ENCODE results near the gene ADCY5.

The ADCY5 gene

GRCh38 chr3:123392368-123392767 is 56.5 kb downstream of the ADCY5 start:
- no peak overlapping the region for H3K27ac ChIP-seq (ENCODE audit: extremely low read depth, low read depth, low read length)
- H3K4me3 ChIP-seq (ENCODE audit: low read depth, low read length): no peak overlapping the region
- H3K36me3 ChIP-seq (ENCODE audit: control insufficient read depth in 2 of 2, insufficient read depth in 1 of 2, low read length in 2 of 2): no peaks in the 10 kb centered on the region
- TF ChIP-seq PRDM1 (tag by site-specific recombination; IDR thresholded peaks at IDR 0.05): peak; percentile 70; the same call in 1 of the 2 replicates
- no peak for TF ChIP-seq ZNF558 (tag by site-specific recombination; IDR thresholded peaks at IDR 0.05)
- no peaks in the 10 kb centered on the region for H3K4me1 ChIP-seq (ENCODE audit: control insufficient read depth, insufficient read depth, low read length)
- no peaks in the 10 kb centered on the region for H3K9me3 ChIP-seq (ENCODE audit: control insufficient read depth, insufficient read depth, low read depth, low read length)
- ChIA-PET CTCF (no interaction called here), POLR2A (no interaction called here)

GRCh38 chr3:123390865-123391600 is 57.9 kb downstream of the ADCY5 start:
- H3K9me3 ChIP-seq (ENCODE audit: control insufficient read depth, insufficient read depth, low read depth, low read length): no peaks in the 10 kb centered on the region
- H3K4me1 ChIP-seq (ENCODE audit: control insufficient read depth, insufficient read depth, low read length): no peaks in the 10 kb centered on the region
- TF ChIP-seq SP3 (tag by site-specific recombination; IDR thresholded peaks at IDR 0.05) (no peak), ZIC2 (tag by site-specific recombination; IDR thresholded peaks at IDR 0.05) (peak; percentile 72), ZBTB6 (tag by site-specific recombination; IDR thresholded peaks at IDR 0.05) (no peak), ZNF423 (tag by site-specific recombination; IDR thresholded peaks at IDR 0.05) (no peak), IKZF3 (tag by site-specific recombination; IDR thresholded peaks at IDR 0.05) (no peak), SP2 (tag by site-specific recombination; IDR thresholded peaks at IDR 0.05) (no peak), ZNF692 (tag by site-specific recombination; IDR thresholded peaks at IDR 0.05) (no peak)
- ChIA-PET CTCF (interaction anchor here (1.8 kb wide), 1 partner anchor 25 kb away, joined by 7 read pairs; no protein-coding TSS in a partner anchor), POLR2A (no interaction called here)
- no peaks in the 10 kb centered on the region for H3K36me3 ChIP-seq (ENCODE audit: control insufficient read depth in 2 of 2, insufficient read depth in 1 of 2, low read length in 2 of 2)
- no peak overlapping the region for H3K27ac ChIP-seq (ENCODE audit: extremely low read depth, low read depth, low read length)
- no peak overlapping the region for H3K4me3 ChIP-seq (ENCODE audit: low read depth, low read length)

GRCh38 chr3:123389628-123389918 is 59.3 kb downstream of the ADCY5 start:
- ChIA-PET POLR2A (no interaction called here), CTCF (no interaction called here)
- no peak overlapping the region for H3K27ac ChIP-seq (ENCODE audit: extremely low read depth, low read depth, low read length)
- no peaks in the 10 kb centered on the region for H3K36me3 ChIP-seq (ENCODE audit: control insufficient read depth in 2 of 2, insufficient read depth in 1 of 2, low read length in 2 of 2)
- TF ChIP-seq ZNF324 (tag by site-specific recombination; IDR thresholded peaks at IDR 0.05): no peak
- TF ChIP-seq ZNF2 (tag by site-specific recombination; IDR thresholded peaks at IDR 0.05): no peak
- no peak for TF ChIP-seq ZNF645 (tag by site-specific recombination; IDR thresholded peaks at IDR 0.05)
- TF ChIP-seq ZBTB26 (tag by site-specific recombination; optimal IDR thresholded peaks at IDR 0.05): no peak
- no peak for TF ChIP-seq ZNF785 (tag by site-specific recombination; IDR thresholded peaks at IDR 0.05)
- TF ChIP-seq ZBTB7A (tag by site-specific recombination; IDR thresholded peaks at IDR 0.05; ENCODE audit: low read depth): no peak
- no peak for TF ChIP-seq ZBTB1 (tag by site-specific recombination; IDR thresholded peaks at IDR 0.05)
- TF ChIP-seq ZNF449 (tag by site-specific recombination; IDR thresholded peaks at IDR 0.05): no peak
- no peak for TF ChIP-seq ZNF48 (tag by site-specific recombination; IDR thresholded peaks at IDR 0.05)
- no peaks in the 10 kb centered on the region for H3K9me3 ChIP-seq (ENCODE audit: control insufficient read depth, insufficient read depth, low read depth, low read length)
- H3K4me1 ChIP-seq (ENCODE audit: control insufficient read depth, insufficient read depth, low read length): no peaks in the 10 kb centered on the region
- no peak overlapping the region for H3K4me3 ChIP-seq (ENCODE audit: low read depth, low read length)
